SU-DHL-6 (cell line): ENCODE data around the gene ZNF3.

Source experiments
- H2AFZ ChIP-seq: fragments of 200-600 bp; sonication (generic); 2 replicates; pipeline ENCODE4 v1.6.1; 2014; ENCODE audit warnings: low read depth, mild to moderate bottlenecking, moderate library complexity, mixed read lengths, antibody characterized with exemption, low read length; ENCODE audit not compliant: severe bottlenecking
- H3F3A ChIP-seq: fragments of 200-600 bp; shearing (Covaris generic); 2 replicates; pipeline ENCODE4 v1.6.0; 2016; ENCODE audit warnings: antibody characterized with exemption, mild to moderate bottlenecking; ENCODE audit not compliant: insufficient read depth
- H3K27ac ChIP-seq: fragments of 200-600 bp; sonication (generic); 2 replicates; pipeline ENCODE4 v1.5.1; 2016; ENCODE audit warnings: low read depth, mild to moderate bottlenecking, low read length, moderate library complexity, mixed read lengths
- H3K27me3 ChIP-seq: fragments of 200-600 bp; sonication (generic), shearing (Covaris generic); 2 replicates; pipeline ENCODE4 v1.6.0; 2014; ENCODE audit warnings: mild to moderate bottlenecking, low read length
- H3K36me3 ChIP-seq: fragments of 200-600 bp; sonication (generic); 2 replicates; pipeline ENCODE4 v1.6.1; 2014; ENCODE audit warnings: mild to moderate bottlenecking, low read length, mixed read lengths
- H3K4me2 ChIP-seq: fragments of 300-600, 200-600 bp; shearing (Covaris generic), sonication (generic); 2 replicates; pipeline ENCODE4 v1.6.0; 2014; ENCODE audit warnings: low read length, low read depth, mild to moderate bottlenecking; ENCODE audit not compliant: poor library complexity, severe bottlenecking
- H3K4me3 ChIP-seq: fragments of 200-600 bp; sonication (generic); 2 replicates; pipeline ENCODE4 v1.5.1; 2014; ENCODE audit warnings: antibody characterized with exemption, low read length, mild to moderate bottlenecking, mixed read lengths; ENCODE audit not compliant: insufficient read depth, poor library complexity, severe bottlenecking
- H3K79me2 ChIP-seq: fragments of 200-600 bp; sonication (generic); 2 replicates; pipeline ENCODE4 v1.6.1; 2014; ENCODE audit warnings: mild to moderate bottlenecking, low read length, moderate library complexity; ENCODE audit not compliant: insufficient read depth
- H3K9ac ChIP-seq: fragments of 200-600 bp; sonication (generic); 2 replicates; pipeline ENCODE4 v1.7.0; 2014; ENCODE audit warnings: mild to moderate bottlenecking, low read length
- H3K9me2 ChIP-seq: fragments of 200-600 bp; sonication (generic); replicated peaks from 2 replicates; pipeline ENCODE4 v1.6.1; 2014; ENCODE audit warnings: low read length; ENCODE audit not compliant: insufficient read depth
- H3K9me3 ChIP-seq: fragments of 200-600 bp; sonication (generic); 2 replicates; pipeline ENCODE4 v1.6.1; 2014; ENCODE audit warnings: low read length, mixed read lengths; ENCODE audit not compliant: insufficient read depth
- H4K20me1 ChIP-seq: fragments of 200-600 bp; sonication (generic); 2 replicates; pipeline ENCODE4 v1.6.1; 2014; ENCODE audit warnings: low read depth, mild to moderate bottlenecking, antibody characterized with exemption, low read length, moderate library complexity, mixed read lengths
- CTCF ChIP-seq: fragments of 200-600 bp; sonication (generic); IDR thresholded peaks from one replicate; pipeline ENCODE4 v1.5.1; 2017; ENCODE audit warnings: antibody characterized with exemption, mild to moderate bottlenecking, low read length, moderate library complexity; ENCODE audit not compliant: insufficient read depth, poor library complexity, severe bottlenecking
- EZH2phosphoT487 ChIP-seq: fragments of 200-600 bp; sonication (generic), shearing (Covaris generic); conservative IDR thresholded peaks from 2 replicates; pipeline ENCODE4 v1.6.1; 2018; ENCODE audit warnings: mild to moderate bottlenecking, antibody characterized with exemption, low read length, moderate library complexity, mixed read lengths

ZNF3 gene

GRCh38 chr7:100063376-100063775 lies 18.1 kb downstream of the ZNF3 start:
- H3K9ac ChIP-seq, result no peak overlapping the region
- H3K36me3 ChIP-seq, result no peaks in the 10 kb centered on the region
- no peak overlapping the region for H3K4me3 ChIP-seq
- H4K20me1 ChIP-seq, result no peaks in the 10 kb centered on the region
- no peaks in the 10 kb centered on the region for H3K79me2 ChIP-seq
- no peak overlapping the region for H3K4me2 ChIP-seq
- H3K9me2 ChIP-seq, result no peaks in the 10 kb centered on the region
- H2AFZ ChIP-seq, result no peak overlapping the region
- H3K27me3 ChIP-seq, result no peaks in the 10 kb centered on the region
- no peak overlapping the region for H3K27ac ChIP-seq
- no peak for TF ChIP-seq CTCF
- no peaks in the 10 kb centered on the region for H3F3A ChIP-seq
- no peaks in the 10 kb centered on the region for H3K9me3 ChIP-seq

GRCh38 chr7:100061518-100062193 lies 19.9 kb downstream of the ZNF3 start:
- Histone ChIP-seq H3K27me3 (no peaks in the 10 kb centered on the region), H2AFZ (no peak overlapping the region), H3K9me2 (no peaks in the 10 kb centered on the region), H3F3A (no peaks in the 10 kb centered on the region), H3K79me2 (no peaks in the 10 kb centered on the region), H3K9me3 (no peaks in the 10 kb centered on the region), H3K4me2 (no peak overlapping the region), H3K27ac (no peak overlapping the region), H3K4me3 (no peak overlapping the region), H4K20me1 (no peaks in the 10 kb centered on the region), H3K9ac (no peak overlapping the region), H3K36me3 (no peaks in the 10 kb centered on the region)
- TF ChIP-seq CTCF, result no peak
- TF ChIP-seq EZH2phosphoT487, result no peak

- no peaks in the 10 kb centered on the region for H3F3A ChIP-seq
- no peaks in the 10 kb centered on the region for H3K27me3 ChIP-seq
- no peak overlapping the region for H3K4me3 ChIP-seq
- H3K9ac ChIP-seq, result no peak overlapping the region
- no peaks in the 10 kb centered on the region for H3K36me3 ChIP-seq
- no peaks in the 10 kb centered on the region for H3K9me3 ChIP-seq
- no peak overlapping the region for H3K27ac ChIP-seq
- H3K9me2 ChIP-seq, result no peaks in the 10 kb centered on the region
- no peak for TF ChIP-seq EZH2phosphoT487
- no peak for TF ChIP-seq CTCF
- no peak overlapping the region for H3K4me2 ChIP-seq
- no peaks in the 10 kb centered on the region for H3K79me2 ChIP-seq
- no peaks in the 10 kb centered on the region for H4K20me1 ChIP-seq
- no peak overlapping the region for H2AFZ ChIP-seq
These were observed 22.2 kb downstream of the ZNF3 start for GRCh38 chr7:100059251-100059739.
